Heart right ventricle (tissue), 16 donors: ENCODE data around the gene CARMIL3. TPM values are rescaled to one million over a fixed set of nuclear protein-coding genes. Genes with fewer than 3 reads are reported as not detected.

Experiments
- ATAC-seq, 8 donors: fragments of 200-7000 bp; cut with Tn5 transposase; one replicate each; pipeline ENCODE4 v1.9.1; 2020; ENCODE audit warnings: mild to moderate bottlenecking in 8 of 8, moderate library complexity in 8 of 8, moderate number of reproducible peaks in 1 of 8
- DNase-seq, 2 donors: peaks; one replicate each; pipeline ENCODE4 v3.0.0-alpha.2; 2020
- H3K27ac ChIP-seq, 10 donors: fragments of 200-600 bp; sonication (generic) in 2 of 10; one replicate each; pipeline versions ENCODE4 v1.5.0 to v1.8.0; 2020 to 2022; ENCODE audit warnings: mild to moderate bottlenecking in 3 of 10
- H3K27me3 ChIP-seq, 7 donors: fragments of 200-600 bp; one replicate each; pipeline ENCODE4 v1.8.0; 2021 to 2022; ENCODE audit warnings: mild to moderate bottlenecking in 2 of 7
- H3K36me3 ChIP-seq, 9 donors: fragments of 200-600 bp; sonication (generic) in 1 of 9; one replicate each; pipeline versions ENCODE4 v1.5.0 to v1.8.0; 2020 to 2022; ENCODE audit warnings: mild to moderate bottlenecking in 2 of 9
- H3K4me1 ChIP-seq, 9 donors: fragments of 200-600 bp; sonication (generic) in 1 of 9; one replicate each; pipeline versions ENCODE4 v1.5.0 to v1.8.0; 2020 to 2022; ENCODE audit warnings: mild to moderate bottlenecking in 4 of 9
- H3K4me3 ChIP-seq, 10 donors: fragments of 200-600 bp; sonication (generic) in 2 of 10; one replicate each; pipeline versions ENCODE4 v1.5.0 to v1.8.0; 2020 to 2022; ENCODE audit warnings: mild to moderate bottlenecking in 7 of 10, moderate library complexity in 2 of 10
- H3K9me3 ChIP-seq, 11 donors: fragments of 200-600 bp in 10 of 11; sonication (generic) in 2 of 11; one replicate each; pipeline versions ENCODE4 v1.5.0 to v1.8.0; 2013 to 2022; ENCODE audit warnings: mild to moderate bottlenecking in 2 of 11, control low read depth in 1 of 11, moderate library complexity in 1 of 11
- WGBS, 2 donors: extraction: QIAGEN DNeasy Blood & Tissue Kit; methylation state at CpG; one replicate each; pipeline ENCODE4 v1.1.7; 2013; ENCODE audit warnings: inconsistent platforms in 1 of 2; 5-methylcytosine and 5-hydroxymethylcytosine counted together
- intact Hi-C, 10 donors: fragments of 100-400 bp; cut with DNase I; formaldehyde crosslinking; loops; one replicate each; pipeline versions ENCODE4 v1.11.1 to v1.14.2; 2022
- polyA plus RNA-seq, 2 donors: library from polyadenylated mRNA; stranded (reverse); fragments of 200-250 nt; gene quantifications; one replicate each; pipeline ENCODE4 v1.2.3, GENCODE V29; 2013
- total RNA-seq, 10 donors: library from RNA; stranded (reverse); fragmentation: NEBNext Ultra II Directional in 3 of 10; extraction: Animal tissue kit (Norgen Biotek cat#: 25700) in 3 of 10; gene quantifications; one replicate each; pipeline versions ENCODE4 v1.2.1 to v1.2.4, GENCODE V29; 2021 to 2023
- TF ChIP-seq, protein P1 (sequence below), 9 donors: fragments of 200-600 bp; sonication (generic) in 2 of 9; IDR thresholded peaks; one replicate each; pipeline versions ENCODE4 v1.5.0 to v1.8.0; 2021 to 2022; ENCODE audit warnings: antibody characterized with exemption in 9 of 9, mild to moderate bottlenecking in 5 of 9, moderate library complexity in 1 of 9
- donor health status: Arrhythmogenic right ventricular cardiomyopathy.
- donor health status: ischemic (EF 13 %, LVEDD 7.1; RV severe dilation, severe dysfunction).
- donor health status: healthy with polysubstance abuse.
- donor health status: DM: no; HTN: yes; CAD: no.
- donor health status: DM: no; HTN: no; CAD: no.
- donor health status: ischemic (EF 25% LVEDD 6.9; RV normal size, moderate dysfunction).
- donor health status: ischemic (EF 25% LVEDD 5.7; RV mildly dilated, moderate dysfunction).
- donor health status: healthy.
- donor health status: DM: yes; HTN: yes; CAD: no.
- donor health status: Ischemic cardiomyopathy.
- donor health status: ischemic (EF 35%, LVEDD 5.7; RV mildly dilated, moderate dysfunction).
- donor health status: nonischemic (EF 11% LVEDD 7.7; RV severe dilation, severe dysfunction).
- donor health status: DM: yes; HTN: yes; CAD: no.
- donor health status: PGD.
- donor health status: ischemic (EF 29% LVEDD 5.4; RV normal size, mild dysfunction).
- donor health status: nonischemic (EF 23%, LVEDD 6.1; RV moderate dilation, normal function).

CARMIL3 gene
- total and polyA plus RNA-seq, 12 donors = 0.06 to 0.44 (median 0.12) TPM; not detected in 3

DNA sequence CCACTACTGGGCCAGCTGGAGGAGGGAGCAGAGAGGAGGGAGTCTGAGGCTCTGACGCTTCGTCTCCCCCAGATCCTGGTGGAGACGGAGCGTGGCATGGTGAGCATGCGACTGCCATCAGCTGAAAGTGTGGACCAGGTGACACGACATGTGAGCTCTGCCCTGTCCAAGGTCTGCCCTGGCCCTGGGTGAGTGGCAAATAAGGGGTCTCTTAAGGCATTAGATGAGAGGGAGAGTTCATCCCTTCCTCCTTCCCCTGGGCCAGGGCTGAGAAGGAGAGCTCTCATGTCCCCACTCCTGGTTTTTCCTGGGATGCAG lies 2.5 kb downstream of the CARMIL3 start:
- 84 to 91% methylated on average over 6 of the region's 6 CpGs for WGBS, 2 donors
- no peak for ATAC-seq
- TF ChIP-seq, protein P1, sequence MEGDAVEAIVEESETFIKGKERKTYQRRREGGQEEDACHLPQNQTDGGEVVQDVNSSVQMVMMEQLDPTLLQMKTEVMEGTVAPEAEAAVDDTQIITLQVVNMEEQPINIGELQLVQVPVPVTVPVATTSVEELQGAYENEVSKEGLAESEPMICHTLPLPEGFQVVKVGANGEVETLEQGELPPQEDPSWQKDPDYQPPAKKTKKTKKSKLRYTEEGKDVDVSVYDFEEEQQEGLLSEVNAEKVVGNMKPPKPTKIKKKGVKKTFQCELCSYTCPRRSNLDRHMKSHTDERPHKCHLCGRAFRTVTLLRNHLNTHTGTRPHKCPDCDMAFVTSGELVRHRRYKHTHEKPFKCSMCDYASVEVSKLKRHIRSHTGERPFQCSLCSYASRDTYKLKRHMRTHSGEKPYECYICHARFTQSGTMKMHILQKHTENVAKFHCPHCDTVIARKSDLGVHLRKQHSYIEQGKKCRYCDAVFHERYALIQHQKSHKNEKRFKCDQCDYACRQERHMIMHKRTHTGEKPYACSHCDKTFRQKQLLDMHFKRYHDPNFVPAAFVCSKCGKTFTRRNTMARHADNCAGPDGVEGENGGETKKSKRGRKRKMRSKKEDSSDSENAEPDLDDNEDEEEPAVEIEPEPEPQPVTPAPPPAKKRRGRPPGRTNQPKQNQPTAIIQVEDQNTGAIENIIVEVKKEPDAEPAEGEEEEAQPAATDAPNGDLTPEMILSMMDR (IDR thresholded peaks at IDR 0.05) = no peak
- Histone ChIP-seq H3K4me1 (peaks cover 5 to 21% (median 13%) of the 10 kb centered on the region in 9 donors), H3K27ac (no peak overlapping the region), H3K36me3 (no peaks in the 10 kb centered on the region), H3K9me3 (no peaks in the 10 kb centered on the region), H3K27me3 (peaks cover 0 to 20% (median 0%) of the 10 kb centered on the region in 7 donors), H3K4me3 (no peak overlapping the region)
- DNase-seq = no peak
- intact Hi-C loops = no loop called here

DNA sequence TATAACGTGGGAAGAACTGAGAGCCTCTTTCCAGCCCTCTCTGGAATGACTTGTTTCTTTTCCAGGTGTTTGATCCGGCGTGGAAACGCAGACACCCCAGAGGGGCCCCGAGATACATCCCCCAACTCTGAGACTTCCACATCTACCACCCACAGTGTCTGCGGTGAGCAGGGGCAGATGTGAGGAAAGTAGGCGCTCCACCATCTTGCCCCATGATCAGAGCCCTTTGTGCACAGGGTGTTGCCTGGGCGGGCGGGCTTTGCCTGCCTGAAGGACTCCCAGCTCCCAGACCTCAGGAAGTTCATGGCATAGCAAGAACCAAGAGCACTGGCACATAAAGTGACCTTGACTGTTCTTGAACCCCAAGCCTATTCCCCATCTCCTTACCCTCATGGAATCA lies 2.8 kb downstream of the CARMIL3 start:
- ATAC-seq = no peak
- H3K27me3 ChIP-seq = peaks cover 0 to 20% (median 0%) of the 10 kb centered on the region in 7 donors
- TF ChIP-seq, protein P1 (IDR thresholded peaks at IDR 0.05) = no peak
- H3K9me3 ChIP-seq = no peaks in the 10 kb centered on the region
- H3K4me3 ChIP-seq = no peak overlapping the region
- no peaks in the 10 kb centered on the region for H3K36me3 ChIP-seq
- no peak overlapping the region for H3K27ac ChIP-seq
- H3K4me1 ChIP-seq = peaks cover 5 to 21% (median 13%) of the 10 kb centered on the region in 9 donors
- intact Hi-C loops = loop anchor here in 5 of 10 donors (5.0 kb wide), 3 partner anchors 38 to 53 kb away; partner anchors contain the start of gene PCK2 (in 3 of the 5)
- no peak for DNase-seq
- 89 to 94% methylated on average over 9 of the region's 9 CpGs for WGBS, 2 donors

DNA sequence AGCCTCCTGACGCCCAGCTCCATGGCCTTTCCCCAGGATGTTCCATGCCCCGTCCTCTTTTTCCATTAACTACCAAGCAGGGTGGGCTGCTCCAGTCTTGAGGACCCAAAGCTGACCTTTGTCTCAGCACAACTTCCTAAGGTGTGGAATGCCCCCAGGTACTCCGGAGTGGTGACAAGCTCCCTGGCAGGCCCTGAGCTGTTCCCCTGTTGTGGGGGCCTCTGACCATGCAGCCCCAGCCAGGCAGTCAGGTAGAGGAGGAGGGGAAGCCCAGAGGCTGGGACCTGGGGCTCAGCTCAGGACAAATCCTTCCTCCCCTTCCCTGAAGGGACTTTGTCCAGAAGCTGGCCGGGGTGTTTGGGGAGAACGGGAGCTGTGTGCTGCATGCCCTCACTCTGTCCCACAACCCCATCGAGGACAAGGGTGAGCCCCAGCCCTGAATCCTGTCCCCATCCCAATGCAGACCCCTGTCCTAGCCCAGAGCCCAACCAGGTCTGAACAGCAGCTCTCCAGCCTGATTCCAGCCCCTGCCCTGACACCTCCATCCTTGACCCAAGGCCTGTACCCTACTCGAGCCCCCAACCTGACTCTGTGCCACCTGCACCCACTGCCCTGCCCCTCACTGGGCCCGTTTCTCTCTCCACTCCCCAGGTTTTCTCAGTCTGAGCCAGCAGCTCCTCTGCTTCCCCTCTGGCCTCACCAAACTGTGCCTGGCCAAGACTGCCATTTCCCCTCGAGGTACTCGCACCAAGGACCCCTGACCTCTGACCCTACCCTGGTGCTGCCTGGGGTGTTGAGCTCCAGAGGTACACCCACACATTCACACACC lies 4.4 kb downstream of the CARMIL3 start:
- peaks cover 0 to 20% (median 0%) of the 10 kb centered on the region in 7 donors for H3K27me3 ChIP-seq
- no peak overlapping the region for H3K27ac ChIP-seq
- H3K4me3 ChIP-seq = no peak overlapping the region
- H3K9me3 ChIP-seq = no peaks in the 10 kb centered on the region
- intact Hi-C loops = loop anchor here in 5 of 10 donors (5.0 kb wide), 3 partner anchors 36 to 51 kb away; partner anchors contain the start of gene PCK2 (in 3 of the 5)
- WGBS, 2 donors = 80 to 84% methylated on average over 10 of the region's 10 CpGs
- no peaks in the 10 kb centered on the region for H3K36me3 ChIP-seq
- DNase-seq = no peak
- peaks cover 5 to 19% (median 13%) of the 10 kb centered on the region in 9 donors for H3K4me1 ChIP-seq
- no peak for ATAC-seq
- TF ChIP-seq, protein P1 (IDR thresholded peaks at IDR 0.05) = no peak

DNA sequence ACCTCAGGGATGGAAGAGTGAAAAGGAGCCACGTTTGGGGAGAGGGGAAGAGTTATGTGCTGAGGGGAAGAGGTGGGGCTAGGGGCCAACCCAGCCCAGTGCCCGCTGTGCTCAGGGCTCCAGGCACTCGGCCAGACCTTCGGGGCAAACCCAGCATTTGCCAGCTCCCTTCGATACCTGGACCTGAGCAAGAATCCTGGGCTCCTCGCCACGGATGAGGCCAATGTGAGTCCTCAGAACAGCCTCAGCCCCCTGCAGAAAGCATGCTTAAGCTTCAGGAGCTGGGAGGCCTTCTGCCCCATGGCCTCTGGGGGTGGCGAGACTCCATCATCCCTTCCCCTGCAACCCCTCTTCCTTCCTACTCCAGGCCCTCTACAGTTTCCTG lies 5.0 kb downstream of the CARMIL3 start:
- Histone ChIP-seq H3K36me3 (no peaks in the 10 kb centered on the region), H3K9me3 (no peaks in the 10 kb centered on the region), H3K27ac (no peak overlapping the region), H3K4me1 (peaks cover 5 to 14% (median 9%) of the 10 kb centered on the region in 9 donors), H3K27me3 (peaks cover 0 to 15% (median 0%) of the 10 kb centered on the region in 7 donors), H3K4me3 (no peak overlapping the region)
- intact Hi-C loops = loop anchor here in 5 of 10 donors (5.0 kb wide), 3 partner anchors 36 to 51 kb away; partner anchors contain the start of gene PCK2 (in 3 of the 5)
- no peak for ATAC-seq
- 63 to 67% methylated on average over 8 of the region's 8 CpGs for WGBS, 2 donors
- DNase-seq = no peak
- TF ChIP-seq, protein P1 (IDR thresholded peaks at IDR 0.05) = no peak
